CD4-positive, alpha-beta memory T cell (primary cell): ENCODE data around the gene PSMB10. TPM values are rescaled to one million over a fixed set of nuclear protein-coding genes. Genes with fewer than 3 reads are reported as not detected.

Source experiments
- CTCF ChIA-PET: fragments of 350-600 bp; sonication (Branson Sonifier 250); formaldehyde crosslinking; loops from one replicate; lab custom pipeline; 2021; ENCODE audit warnings: inconsistent platforms; ENCODE audit not compliant: partially characterized antibody; lab: Charles Lee
- POLR2A ChIA-PET: fragments of 350-600 bp; sonication (Branson Sonifier 250); formaldehyde crosslinking; loops from one replicate; lab custom pipeline; 2021; ENCODE audit not compliant: partially characterized antibody; lab: Charles Lee
- DNase-seq, 5 donors: peaks; one replicate each; pipeline versions ENCODE4 v3.0.0 to v3.0.0-alpha.2; 2020 to 2022; ENCODE audit warnings: mixed read lengths in 1 of 5
- H3K27ac ChIP-seq: one replicate; pipeline ENCODE4 v1.7.0; 2013; ENCODE audit warnings: low read depth, low read length
- H3K27me3 ChIP-seq: 2 replicates; pipeline ENCODE4 v1.7.0; 2013; ENCODE audit warnings: mild to moderate bottlenecking, low read length, moderate library complexity; ENCODE audit not compliant: insufficient read depth
- H3K36me3 ChIP-seq: 2 replicates; pipeline ENCODE4 v1.7.0; 2013; ENCODE audit warnings: mild to moderate bottlenecking, low read length, moderate library complexity; ENCODE audit not compliant: insufficient read depth
- H3K4me1 ChIP-seq: 2 replicates; pipeline ENCODE4 v1.7.0; 2013; ENCODE audit warnings: mild to moderate bottlenecking, low read length, moderate library complexity; ENCODE audit not compliant: insufficient read depth
- H3K4me3 ChIP-seq, 2 donors: one replicate each; pipeline ENCODE4 v1.7.0; 2013; ENCODE audit warnings: low read length in 2 of 2, mild to moderate bottlenecking in 1 of 2
- H3K9me3 ChIP-seq, 2 donors: one replicate each; pipeline ENCODE4 v1.7.0; 2013; ENCODE audit warnings: low read length in 2 of 2, control low read depth in 1 of 2; ENCODE audit not compliant: control insufficient read depth in 1 of 2
- H3K27ac Mint-ChIP-seq, 7 donors: one replicate each; pipeline ENCODE4 v1.8.0; 2020 to 2021; ENCODE audit warnings: mixed read lengths in 7 of 7, mild to moderate bottlenecking in 6 of 7, inconsistent platforms in 3 of 7, moderate library complexity in 3 of 7
- H3K27me3 Mint-ChIP-seq, 2 donors: one replicate each; pipeline ENCODE4 v1.8.0; 2020 to 2021; ENCODE audit warnings: mixed read lengths in 2 of 2
- H3K36me3 Mint-ChIP-seq, 2 donors: one replicate each; pipeline ENCODE4 v1.8.0; 2020 to 2021; ENCODE audit warnings: mixed read lengths in 2 of 2, inconsistent platforms in 1 of 2, mild to moderate bottlenecking in 1 of 2
- H3K4me1 Mint-ChIP-seq, 4 donors: one replicate each; pipeline ENCODE4 v1.8.0; 2020 to 2021; ENCODE audit warnings: mixed read lengths in 4 of 4, mild to moderate bottlenecking in 1 of 4
- H3K4me3 Mint-ChIP-seq, 8 donors: one replicate each; pipeline ENCODE4 v1.8.0; 2020 to 2021; ENCODE audit warnings: mixed read lengths in 8 of 8, mild to moderate bottlenecking in 7 of 8, moderate library complexity in 6 of 8, inconsistent platforms in 3 of 8
- H3K9me3 Mint-ChIP-seq, 8 donors: one replicate each; pipeline ENCODE4 v1.8.0; 2020 to 2021; ENCODE audit warnings: mixed read lengths in 8 of 8, mild to moderate bottlenecking in 5 of 8, inconsistent platforms in 3 of 8, moderate library complexity in 1 of 8
- intact Hi-C: fragments of 100-400 bp; cut with micrococcal nuclease; formaldehyde crosslinking; loops from one replicate; pipeline ENCODE4 v1.15.1; 2023
- polyA plus RNA-seq, 2 donors: library from polyadenylated mRNA; unstranded; fragments of 300-500 nt; fragmentation: Illumina TruSeq; gene quantifications; one replicate each; pipeline ENCODE4 v1.2.3, GENCODE V29; 2021
- total RNA-seq, 2 experiments: library from RNA; stranded (reverse); gene quantifications; one replicate each; pipeline ENCODE4 v1.2.3, GENCODE V29; 2021

Gene PSMB10
- total and polyA plus RNA-seq, 4 experiments from 2014 or later, result 147 to 777 (median 306) TPM

DNA sequence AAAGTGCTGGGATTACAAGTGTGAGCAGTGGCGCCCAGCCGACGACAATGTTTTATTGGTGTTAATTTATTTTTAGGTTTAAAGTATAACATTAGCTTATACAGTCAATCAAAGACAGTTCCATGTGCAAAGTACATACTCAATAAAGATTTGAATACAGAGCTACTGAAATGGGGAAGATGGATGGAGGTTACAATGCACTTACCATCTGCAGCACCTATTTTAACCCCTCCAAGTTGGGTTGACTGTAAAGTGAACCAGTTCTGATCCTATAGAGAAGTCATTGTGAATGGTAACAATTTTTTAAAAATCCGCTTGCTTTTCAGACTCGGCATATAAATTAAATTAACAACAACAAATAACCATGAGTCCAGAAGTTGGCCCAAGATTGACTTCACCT, 44.3 kb downstream of the PSMB10 start:
- Mint-ChIP-seq H3K4me1 (peaks cover 12 to 46% (median 37%) of the 10 kb centered on the region in 4 donors), H3K9me3 (no peaks in the 10 kb centered on the region), H3K27me3 (no peaks in the 10 kb centered on the region), H3K27ac (peak overlapping the region; percentile 86 to 98 (median 94)), H3K4me3 (peak overlapping the region; percentile 84 to 97 (median 92)), H3K36me3 (peaks cover 0 to 7% of the 10 kb centered on the region in 2 donors)
- intact Hi-C loops, result no loop called here
- Histone ChIP-seq H3K9me3 (no peaks in the 10 kb centered on the region), H3K4me1 (peaks cover 20% of the 10 kb centered on the region), H3K27ac (peak overlapping the region; percentile 95), H3K36me3 (no peaks in the 10 kb centered on the region), H3K4me3 (peak overlapping the region; percentile 76 to 90), H3K27me3 (no peaks in the 10 kb centered on the region)
- DNase-seq, result no peak
- POLR2A ChIA-PET, result interaction anchor here (0.8 to 3.4 kb wide), 13 partner anchors 9 to 232 kb away, joined by 3 to 28 read pairs (median 4); partner anchors contain the start of genes ACD, CTRL, EDC4 and NFATC3
- CTCF ChIA-PET, result interaction anchor here (0.7 to 3.8 kb wide), 4 partner anchors 9 to 148 kb away, joined by 3 to 24 read pairs (median 4); no protein-coding TSS in a partner anchor

DNA sequence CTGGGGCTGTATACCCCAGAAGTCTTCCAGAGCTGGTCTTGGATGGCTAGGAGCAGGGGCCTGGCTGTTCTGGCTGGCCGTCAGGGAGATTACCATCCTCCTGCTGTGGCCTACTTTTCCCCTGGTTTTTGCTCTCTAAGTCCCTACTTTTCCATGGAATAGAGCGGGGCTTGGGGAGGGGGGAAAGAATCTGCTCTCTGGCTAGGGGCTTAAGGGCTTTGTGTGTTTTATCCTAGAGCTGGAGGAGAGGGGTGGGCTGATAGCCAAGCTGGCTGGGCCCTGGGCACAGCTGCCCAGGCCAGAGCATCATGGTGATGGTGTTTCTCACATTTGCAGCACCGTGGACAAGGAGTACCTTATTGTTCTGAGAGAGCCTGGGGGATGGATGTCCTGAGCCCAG, 48.3 kb downstream of the PSMB10 start:
- no peaks in the 10 kb centered on the region for H3K9me3 ChIP-seq
- Mint-ChIP-seq H3K9me3 (no peaks in the 10 kb centered on the region), H3K4me1 (peaks cover 3 to 9% (median 7%) of the 10 kb centered on the region in 4 donors), H3K27me3 (no peaks in the 10 kb centered on the region), H3K4me3 (no peak overlapping the region), H3K27ac (peak overlapping the region in 1 of 7 donors; percentile 8), H3K36me3 (peaks cover 14 to 18% of the 10 kb centered on the region in 2 donors)
- no peaks in the 10 kb centered on the region for H3K27me3 ChIP-seq
- ChIA-PET POLR2A (interaction anchor here (2.0 to 2.4 kb wide), 2 partner anchors 42 to 48 kb away, joined by 4 to 8 read pairs; partner anchors contain the start of gene PSMB10), CTCF (interaction anchor here (0.5 to 2.4 kb wide), 3 partner anchors 9 to 1799 kb away, joined by 3 to 8 read pairs (median 3); no protein-coding TSS in a partner anchor)
- H3K27ac ChIP-seq, result no peak overlapping the region
- DNase-seq, result no peak
- H3K4me1 ChIP-seq, result peaks cover 7% of the 10 kb centered on the region
- H3K4me3 ChIP-seq, result no peak overlapping the region
- intact Hi-C loops, result no loop called here
- peaks cover 13% of the 10 kb centered on the region for H3K36me3 ChIP-seq

DNA sequence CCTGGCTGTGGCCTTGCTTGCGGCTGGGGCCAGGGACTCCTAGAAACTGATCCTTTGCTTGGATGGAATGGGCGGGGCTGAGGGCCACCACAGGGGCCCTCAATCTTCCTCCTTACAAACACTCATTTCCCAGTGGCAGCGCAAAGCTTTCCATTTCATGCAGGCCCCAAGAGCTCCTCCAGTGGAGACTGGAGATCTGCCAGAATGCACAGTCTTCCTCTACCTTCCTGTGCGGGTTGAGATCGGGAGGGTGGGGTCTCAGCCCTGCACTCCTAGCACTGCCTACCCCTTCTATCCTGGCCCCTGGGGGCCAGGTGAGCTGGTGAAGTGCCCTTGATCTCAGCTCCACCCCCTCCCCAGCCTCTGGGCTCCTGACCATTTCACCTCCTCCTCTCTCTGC, 50.3 kb downstream of the PSMB10 start:
- H3K36me3 ChIP-seq, result peaks cover 33% of the 10 kb centered on the region

DNA sequence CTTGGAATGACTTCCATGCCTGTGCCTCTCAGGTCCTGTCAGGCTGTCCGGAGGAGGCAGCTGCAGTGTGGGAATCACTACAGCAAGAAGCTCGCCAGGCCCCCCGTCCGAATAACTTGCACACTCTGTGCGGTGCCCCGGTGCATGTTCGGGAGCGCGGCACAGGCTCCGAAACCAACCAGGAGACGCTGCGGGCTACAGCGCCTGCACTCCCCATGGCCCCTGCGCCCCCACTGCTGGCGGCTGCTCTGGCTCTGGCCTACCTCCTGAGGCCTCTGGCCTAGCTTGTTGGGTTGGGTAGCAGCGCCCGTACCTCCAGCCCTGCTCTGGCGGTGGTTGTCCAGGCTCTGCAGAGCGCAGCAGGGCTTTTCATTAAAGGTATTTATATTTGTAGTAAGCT, 50.7 kb downstream of the PSMB10 start:
- no peak overlapping the region for H3K4me3 ChIP-seq
- no peak overlapping the region for H3K27ac ChIP-seq
- no peaks in the 10 kb centered on the region for H3K9me3 ChIP-seq
- Mint-ChIP-seq H3K27ac (no peak overlapping the region), H3K4me1 (peaks cover 0 to 1% (median 0%) of the 10 kb centered on the region in 4 donors), H3K4me3 (no peak overlapping the region), H3K36me3 (peaks cover 22 to 39% of the 10 kb centered on the region in 2 donors), H3K9me3 (peaks cover 0 to 2% (median 0%) of the 10 kb centered on the region in 8 donors), H3K27me3 (no peaks in the 10 kb centered on the region)
- peaks cover 37% of the 10 kb centered on the region for H3K36me3 ChIP-seq
- H3K27me3 ChIP-seq, result no peaks in the 10 kb centered on the region
- POLR2A ChIA-PET, result interaction anchor here (0.7 to 1.0 kb wide), 2 partner anchors 13 to 43 kb away, joined by 3 read pairs; partner anchors contain the start of gene EDC4
- no peaks in the 10 kb centered on the region for H3K4me1 ChIP-seq
- CTCF ChIA-PET, result interaction anchor here (0.7 to 5.4 kb wide), 6 partner anchors 11 to 365 kb away, joined by 3 to 61 read pairs (median 6); partner anchors contain the start of gene EDC4
- intact Hi-C loops, result no loop called here
- DNase-seq, result no peak

More for the DNA sequence above, 50.3 kb downstream of the PSMB10 start:
- no peaks in the 10 kb centered on the region for H3K27me3 Mint-ChIP-seq
- H3K27ac Mint-ChIP-seq, result peak overlapping the region in 2 of 7 donors; percentile 30 to 73
- peaks cover 22 to 35% of the 10 kb centered on the region in 2 donors for H3K36me3 Mint-ChIP-seq
- peaks cover 0 to 1% (median 0%) of the 10 kb centered on the region in 4 donors for H3K4me1 Mint-ChIP-seq
- no peaks in the 10 kb centered on the region for H3K9me3 ChIP-seq
- no peak overlapping the region for H3K4me3 ChIP-seq
- no peaks in the 10 kb centered on the region for H3K9me3 Mint-ChIP-seq
- H3K27me3 ChIP-seq, result no peaks in the 10 kb centered on the region
- intact Hi-C loops, result no loop called here
- ChIA-PET CTCF (interaction anchor here (0.7 to 5.4 kb wide), 6 partner anchors 8 to 365 kb away, joined by 3 to 61 read pairs (median 6); partner anchors contain the start of gene EDC4), POLR2A (interaction anchor here (0.7 to 2.0 kb wide), 3 partner anchors 13 to 43 kb away, joined by 3 to 4 read pairs (median 3); partner anchors contain the start of gene EDC4)
- DNase-seq, result no peak
- H3K4me1 ChIP-seq, result no peaks in the 10 kb centered on the region
- no peak overlapping the region for H3K4me3 Mint-ChIP-seq
- no peak overlapping the region for H3K27ac ChIP-seq

DNA sequence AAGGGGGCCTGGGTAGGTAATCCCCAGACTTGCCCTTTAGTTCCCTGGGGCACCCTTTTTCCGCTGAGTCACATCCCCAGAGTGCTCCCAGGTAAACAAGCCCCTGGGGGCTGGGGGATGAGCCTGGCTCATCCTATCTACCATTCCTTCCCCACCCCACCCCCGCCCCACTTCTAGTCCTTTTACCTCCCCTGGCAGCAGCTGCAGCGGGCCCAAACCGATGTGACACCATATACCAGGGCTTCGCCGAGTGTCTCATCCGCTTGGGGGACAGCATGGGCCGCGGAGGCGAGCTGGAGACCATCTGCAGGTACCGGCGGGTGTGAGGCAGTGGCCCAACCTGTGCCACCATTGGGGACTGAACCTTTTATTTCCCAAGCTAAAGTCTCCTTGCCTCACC, 51.1 kb downstream of the PSMB10 start:
- intact Hi-C loops, result no loop called here
- peak overlapping the region in 1 of 7 donors; percentile 16 for H3K27ac Mint-ChIP-seq
- no peak overlapping the region for H3K4me3 Mint-ChIP-seq
- ChIA-PET POLR2A (interaction anchor here (0.7 to 1.3 kb wide), 3 partner anchors 12 to 44 kb away, joined by 3 read pairs; partner anchors contain the start of gene EDC4), CTCF (interaction anchor here (0.7 to 5.4 kb wide), 6 partner anchors 12 to 365 kb away, joined by 3 to 61 read pairs (median 12); partner anchors contain the start of gene EDC4)
- H3K27me3 Mint-ChIP-seq, result no peaks in the 10 kb centered on the region
- H3K36me3 ChIP-seq, result peaks cover 41% of the 10 kb centered on the region
- H3K9me3 Mint-ChIP-seq, result peaks cover 0 to 3% (median 0%) of the 10 kb centered on the region in 8 donors
- no peak for DNase-seq
- H3K4me1 Mint-ChIP-seq, result peaks cover 0 to 1% (median 0%) of the 10 kb centered on the region in 4 donors
- H3K27me3 ChIP-seq, result no peaks in the 10 kb centered on the region
- no peaks in the 10 kb centered on the region for H3K4me1 ChIP-seq
- H3K4me3 ChIP-seq, result no peak overlapping the region
- no peaks in the 10 kb centered on the region for H3K9me3 ChIP-seq
- no peak overlapping the region for H3K27ac ChIP-seq
- peaks cover 22 to 40% of the 10 kb centered on the region in 2 donors for H3K36me3 Mint-ChIP-seq

DNA sequence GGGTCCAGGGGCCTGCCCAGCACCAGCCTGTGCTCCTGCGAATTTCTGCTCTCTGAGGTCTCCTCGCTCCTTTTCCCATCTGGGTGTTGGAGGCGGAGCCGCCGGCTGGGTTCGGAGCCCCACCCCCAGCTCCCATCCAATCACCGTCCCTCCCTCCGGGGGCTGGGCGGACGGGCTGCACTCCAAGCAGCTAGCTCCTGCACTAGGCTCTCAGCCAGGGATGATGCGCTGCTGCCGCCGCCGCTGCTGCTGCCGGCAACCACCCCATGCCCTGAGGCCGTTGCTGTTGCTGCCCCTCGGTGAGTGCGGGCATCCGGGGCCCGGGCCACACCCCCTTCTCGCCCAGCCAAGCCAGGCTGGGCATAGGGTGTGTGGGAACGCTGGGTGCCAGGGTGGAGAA, 52.0 kb downstream of the PSMB10 start, which contains the start of gene NRN1L:
Gene NRN1L, plus strand, starts transcription at position 202 of the 400 bp plus-strand sequence. Its CDS starts 19 bp downstream, at position 221.
- no peaks in the 10 kb centered on the region for H3K9me3 ChIP-seq
- H3K4me1 Mint-ChIP-seq, result peaks cover 0 to 1% (median 0%) of the 10 kb centered on the region in 4 donors
- DNase-seq, result no peak
- intact Hi-C loops, result no loop called here
- no peak within 1 kb of the TSS for H3K4me3 Mint-ChIP-seq
- peaks cover 0 to 3% (median 0%) of the 10 kb centered on the region in 8 donors for H3K9me3 Mint-ChIP-seq
- H3K4me3 ChIP-seq, result no peak within 1 kb of the TSS
- no peaks in the 10 kb centered on the region for H3K27me3 ChIP-seq
- H3K27ac ChIP-seq, result no peak within 1 kb of the TSS
- peak within 1 kb of the TSS in 5 of 7 donors; percentile 22 to 83 (median 55) for H3K27ac Mint-ChIP-seq
- H3K4me1 ChIP-seq, result no peaks in the 10 kb centered on the region
- peaks cover 50% of the 10 kb centered on the region for H3K36me3 ChIP-seq
- no peaks in the 10 kb centered on the region for H3K27me3 Mint-ChIP-seq
- peaks cover 29 to 47% of the 10 kb centered on the region in 2 donors for H3K36me3 Mint-ChIP-seq
- ChIA-PET CTCF (interaction anchor here (1.1 to 5.4 kb wide), 17 partner anchors 13 to 364 kb away, joined by 3 to 73 read pairs (median 6); partner anchors contain the start of genes DDX28, DUS2, NUTF2 and PSMB10), POLR2A (interaction anchor here (0.9 to 1.8 kb wide), 4 partner anchors 12 to 156 kb away, joined by 3 to 6 read pairs (median 4); partner anchors contain the start of genes CTRL and EDC4)
